ENCODE data around the gene LRRC4C. TPM values are rescaled to one million over a fixed set of nuclear protein-coding genes. Genes with fewer than 3 reads are reported as not detected.
A peak's percentile ranks its signal among the peaks of the same experiment; 100 is the strongest.

Gene LRRC4C
- total RNA-seq, 1 donor from 2014 or later: 2.7 TPM

- TF ChIP-seq EZH2phosphoT487 (IDR thresholded peaks at IDR 0.05): no peak
- TF ChIP-seq EZH2 (IDR thresholded peaks at IDR 0.05): no peak
- no peak for TF ChIP-seq CTCF (IDR thresholded peaks at IDR 0.05)
- no peak overlapping the region for H3K27ac ChIP-seq
- H3K9me3 Mint-ChIP-seq: no peaks in the 10 kb centered on the region
- DNase-seq (ENCODE audit: low spot score): no peak
- no peaks in the 10 kb centered on the region for H3K79me2 ChIP-seq (ENCODE audit: low read depth)
- no peaks in the 10 kb centered on the region for H3K27me3 ChIP-seq
- H3K36me3 ChIP-seq: no peaks in the 10 kb centered on the region
- H3K4me1 ChIP-seq: no peaks in the 10 kb centered on the region
- H3F3A ChIP-seq (ENCODE audit: low read depth): no peaks in the 10 kb centered on the region
- peaks cover 5% of the 10 kb centered on the region for H3K4me1 Mint-ChIP-seq
- no peaks in the 10 kb centered on the region for H3K36me3 Mint-ChIP-seq
- H3K9ac ChIP-seq: no peak overlapping the region
- H3K4me3 Mint-ChIP-seq: no peak overlapping the region
- no peaks in the 10 kb centered on the region for H3K27me3 Mint-ChIP-seq (ENCODE audit: insufficient read depth, low read depth)
- H3K9me3 ChIP-seq (ENCODE audit: low read depth): no peaks in the 10 kb centered on the region
- H3K4me3 ChIP-seq: no peak overlapping the region
- H3K4me2 ChIP-seq: no peak overlapping the region
- no peak overlapping the region for H2AFZ ChIP-seq (replicated peaks)
- no peak overlapping the region for H3K27ac Mint-ChIP-seq
- no peaks in the 10 kb centered on the region for H4K20me1 ChIP-seq (ENCODE audit: low read depth)
These were observed 1144.3 kb downstream of the LRRC4C start for GRCh38 chr11:40315122-40315521.

- H3K9ac ChIP-seq: no peak overlapping the region
- no peak overlapping the region for H3K4me3 ChIP-seq
- no peak overlapping the region for H3K27ac ChIP-seq
- Mint-ChIP-seq H3K4me3 (no peak overlapping the region), H3K27me3 (ENCODE audit: insufficient read depth, low read depth) (no peaks in the 10 kb centered on the region), H3K9me3 (no peaks in the 10 kb centered on the region), H3K4me1 (peaks cover 5% of the 10 kb centered on the region), H3K36me3 (no peaks in the 10 kb centered on the region), H3K27ac (no peak overlapping the region)
- DNase-seq (ENCODE audit: low spot score): no peak
- no peaks in the 10 kb centered on the region for H3K4me1 ChIP-seq
- no peaks in the 10 kb centered on the region for H4K20me1 ChIP-seq (ENCODE audit: low read depth)
- no peaks in the 10 kb centered on the region for H3K27me3 ChIP-seq
- TF ChIP-seq CTCF (IDR thresholded peaks at IDR 0.05): no peak
- TF ChIP-seq EZH2 (IDR thresholded peaks at IDR 0.05): no peak
- TF ChIP-seq EZH2phosphoT487 (IDR thresholded peaks at IDR 0.05): no peak
- no peaks in the 10 kb centered on the region for H3F3A ChIP-seq (ENCODE audit: low read depth)
- H3K36me3 ChIP-seq: no peaks in the 10 kb centered on the region
- no peak overlapping the region for H3K4me2 ChIP-seq
- H3K79me2 ChIP-seq (ENCODE audit: low read depth): no peaks in the 10 kb centered on the region
- H3K9me3 ChIP-seq (ENCODE audit: low read depth): no peaks in the 10 kb centered on the region
- H2AFZ ChIP-seq (replicated peaks): no peak overlapping the region
These were observed 1145.1 kb downstream of the LRRC4C start for GRCh38 chr11:40314327-40314726.

- H3K27ac ChIP-seq: no peak overlapping the region
- H3K4me1 ChIP-seq: no peaks in the 10 kb centered on the region
- H3K79me2 ChIP-seq (ENCODE audit: low read depth): no peaks in the 10 kb centered on the region
- H4K20me1 ChIP-seq (ENCODE audit: low read depth): no peaks in the 10 kb centered on the region
- H3K9me3 ChIP-seq (ENCODE audit: low read depth): no peaks in the 10 kb centered on the region
- H3F3A ChIP-seq (ENCODE audit: low read depth): no peaks in the 10 kb centered on the region
- peak; percentile 65 for DNase-seq (ENCODE audit: low spot score)
- H3K27me3 ChIP-seq: no peaks in the 10 kb centered on the region
- no peak overlapping the region for H3K4me3 ChIP-seq
- no peaks in the 10 kb centered on the region for H3K36me3 ChIP-seq
- TF ChIP-seq EZH2 (IDR thresholded peaks at IDR 0.05) (no peak), CTCF (IDR thresholded peaks at IDR 0.05) (peak; percentile 75), EZH2phosphoT487 (IDR thresholded peaks at IDR 0.05) (no peak)
- no peak overlapping the region for H3K27ac Mint-ChIP-seq
- no peak overlapping the region for H3K4me2 ChIP-seq
- no peaks in the 10 kb centered on the region for H3K27me3 Mint-ChIP-seq (ENCODE audit: insufficient read depth, low read depth)
- H3K9me3 Mint-ChIP-seq: no peaks in the 10 kb centered on the region
- no peak overlapping the region for H3K9ac ChIP-seq
- no peaks in the 10 kb centered on the region for H3K36me3 Mint-ChIP-seq
- no peak overlapping the region for H3K4me3 Mint-ChIP-seq
- no peak overlapping the region for H2AFZ ChIP-seq (replicated peaks)
- peaks cover 6% of the 10 kb centered on the region for H3K4me1 Mint-ChIP-seq
These were observed 1152.4 kb downstream of the LRRC4C start for GRCh38 chr11:40306938-40307548.
